ENCODE data around the gene ZFP1. TPM values are rescaled to one million over a fixed set of nuclear protein-coding genes. Genes with fewer than 3 reads are reported as not detected.
A peak's percentile ranks its signal among the peaks of the same experiment; 100 is the strongest.
"Not testable (repeated sequence)": the region's sequence is repeated elsewhere in the genome, so short reads cannot be mapped to it uniquely, and the experiment has no call there.

The ZFP1 gene
- total RNA-seq, 2 donors from 2014 or later, result 9.1 to 10.2 TPM

- DNase-seq (ENCODE audit: low spot score), result peak; percentile 75
- intact Hi-C loops (cut with DNase I), result loop anchor here (2.0 kb wide), 1 partner anchor 113 kb away; the partner anchor contains the start of gene ZNRF1 (in 2 of the 2)
These were observed 36.8 kb upstream of the ZFP1 start for GRCh38 chr16:75111514-75111940.

DNA sequence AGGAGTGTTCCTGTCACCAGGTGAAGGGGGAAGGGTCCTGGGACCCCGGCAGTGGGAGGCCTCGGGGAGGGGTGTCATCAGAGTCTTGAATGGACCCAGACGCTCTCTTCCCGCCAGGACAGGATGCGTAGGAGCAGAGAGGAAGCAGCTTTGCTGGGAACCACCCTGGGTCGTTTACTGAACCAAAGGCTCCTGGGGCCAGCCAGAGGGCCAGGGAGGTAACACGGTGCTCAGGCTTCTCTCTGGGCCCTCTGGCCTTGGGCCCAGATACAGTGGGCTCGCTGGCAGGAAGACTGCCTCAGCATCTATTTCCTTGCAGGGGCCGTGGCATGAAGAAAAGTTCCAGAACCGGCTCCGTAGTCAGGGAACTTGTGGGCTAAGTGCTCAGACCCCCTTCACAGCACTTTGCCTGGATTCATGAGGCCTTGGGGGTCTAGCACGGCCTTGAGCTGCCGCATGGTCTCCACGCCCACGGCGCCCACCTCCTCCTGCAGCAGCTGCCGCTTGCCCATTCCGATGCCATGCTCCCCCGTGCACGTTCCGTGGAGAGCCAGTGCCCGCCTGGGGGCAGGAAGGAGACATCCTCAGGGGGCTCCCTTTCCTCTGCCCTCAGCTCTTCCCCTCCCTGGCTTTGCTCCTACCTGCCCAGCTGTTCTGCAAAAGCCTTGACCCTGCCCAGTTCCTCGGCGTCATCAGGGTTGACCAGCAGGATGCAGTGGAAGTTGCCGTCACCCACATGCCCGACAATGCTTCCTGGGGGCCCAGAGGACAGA, 36.2 kb upstream of the ZFP1 start:
- intact Hi-C loops (cut with DNase I), result loop anchor here (2.0 kb wide), 1 partner anchor 113 kb away; the partner anchor contains the start of gene ZNRF1 (in 2 of the 2)
- no peak for DNase-seq (ENCODE audit: low spot score)

- intact Hi-C loops (cut with DNase I), result no loop called here
- no peak for DNase-seq (ENCODE audit: low spot score)
These were observed 35.4 kb upstream of the ZFP1 start for GRCh38 chr16:75112734-75113491.

DNA sequence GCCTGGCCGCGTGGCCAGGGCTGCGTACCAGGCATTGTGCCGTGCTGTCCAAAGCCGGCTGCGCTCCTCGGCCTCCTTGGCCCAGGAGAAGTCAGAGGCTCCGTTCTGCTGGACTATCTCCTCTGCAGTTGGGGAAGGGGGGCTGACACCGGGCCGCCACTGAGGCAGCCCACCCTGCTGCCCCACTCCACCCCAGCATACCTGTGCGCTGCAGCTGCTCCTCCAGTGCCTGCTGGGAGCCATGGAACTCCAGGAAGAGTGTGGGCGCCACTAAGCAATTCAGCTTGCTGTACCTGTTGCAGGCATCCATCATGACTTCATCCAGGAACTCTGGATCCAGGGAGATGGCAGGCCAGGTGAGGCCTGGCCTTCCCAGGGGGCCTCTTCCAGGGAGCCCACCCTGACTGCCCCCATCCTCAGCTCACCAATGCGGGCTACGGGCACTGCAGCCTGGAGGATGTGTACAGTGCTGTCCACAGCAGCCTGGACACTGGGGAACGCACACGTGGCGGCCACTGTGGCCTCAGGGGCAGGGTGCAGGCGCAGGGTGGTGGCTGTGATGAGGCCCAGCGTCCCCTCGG, 34.7 kb upstream of the ZFP1 start:
- peak; percentile 72 for DNase-seq (ENCODE audit: low spot score)
- intact Hi-C loops (cut with DNase I), result no loop called here

DNA sequence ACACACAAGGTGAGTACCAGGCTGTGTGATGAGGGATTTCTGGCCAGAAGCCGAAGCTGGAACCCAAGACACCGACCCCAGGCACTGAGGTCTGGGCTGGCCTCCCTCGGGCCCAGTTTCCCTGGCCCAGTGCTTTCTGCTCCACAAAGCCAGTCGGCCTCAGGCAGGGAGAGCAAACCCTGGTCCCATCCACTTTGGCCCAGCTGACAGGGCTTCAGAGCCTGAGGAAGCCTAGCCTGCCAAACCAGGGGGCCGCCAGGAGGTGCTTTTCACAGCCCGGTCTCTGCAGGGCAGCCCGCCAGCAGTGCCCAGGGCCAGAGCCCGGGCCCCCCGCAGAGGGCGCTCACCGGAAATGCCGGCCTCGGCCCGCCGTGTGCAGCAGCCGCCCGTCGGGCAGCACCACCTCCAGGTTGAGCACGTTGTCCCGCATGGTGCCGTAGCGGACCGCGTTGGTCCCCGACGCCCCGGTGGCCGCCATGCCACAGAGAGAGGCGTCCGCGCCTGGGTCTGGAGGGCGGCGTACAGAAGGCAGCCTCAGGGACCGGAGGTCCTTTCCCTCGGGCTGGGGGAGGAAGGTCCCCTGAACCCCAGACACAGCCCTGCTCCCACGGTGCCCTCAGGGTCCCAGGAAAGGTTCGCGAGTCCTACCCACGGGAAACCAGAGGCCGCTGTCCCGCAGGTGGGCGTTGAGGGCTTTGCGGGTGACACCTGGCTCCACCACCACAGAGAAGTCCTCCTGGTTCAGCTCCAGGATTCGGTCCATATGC, 34.0 kb upstream of the ZFP1 start:
- intact Hi-C loops (cut with DNase I), result no loop called here
- DNase-seq (ENCODE audit: low spot score), result peak; percentile 78

- intact Hi-C loops (cut with DNase I), result no loop called here
- DNase-seq (ENCODE audit: low spot score), result peak; percentile 81
These were observed 33.1 kb upstream of the ZFP1 start for GRCh38 chr16:75114946-75115825.

DNA sequence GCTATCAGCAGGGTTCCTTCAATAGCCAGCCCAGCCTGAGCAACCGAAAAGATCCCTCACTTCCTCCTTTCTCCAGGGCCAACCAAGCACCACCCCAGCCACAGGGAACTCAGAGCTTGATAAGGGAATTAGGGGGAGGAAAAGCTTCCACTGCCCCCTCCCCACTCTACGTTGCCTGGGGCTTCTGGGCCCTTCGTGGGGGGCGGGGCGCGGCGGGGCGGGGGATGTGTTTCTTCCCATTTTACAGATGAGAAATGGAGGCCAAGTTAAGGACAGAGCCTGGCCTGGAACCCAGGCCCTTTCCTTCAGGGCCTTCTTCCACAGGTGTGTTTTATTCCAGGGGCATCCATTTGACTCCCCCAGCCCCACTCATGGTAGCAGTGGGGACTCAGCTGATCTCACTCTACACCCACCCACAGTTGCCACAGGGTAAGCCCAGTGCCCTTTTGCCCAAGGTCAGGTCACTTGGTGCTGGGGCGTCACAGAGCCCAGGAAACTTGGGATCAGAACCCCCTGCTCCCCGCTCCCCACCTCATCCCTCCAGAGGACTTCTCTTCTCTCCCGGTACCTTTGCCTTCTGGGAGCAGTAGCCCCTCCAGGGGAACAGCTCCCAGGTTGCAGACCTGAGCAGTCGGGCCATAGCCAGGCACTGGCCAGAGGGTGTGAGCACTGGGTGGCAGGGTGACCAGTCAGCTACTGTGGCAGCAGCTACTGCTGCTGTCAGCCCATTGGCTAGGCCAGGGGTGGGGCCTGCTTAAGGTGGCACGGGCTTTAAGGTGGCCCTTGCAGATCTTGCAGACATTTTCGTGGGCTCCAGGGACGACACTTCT, 32.0 kb upstream of the ZFP1 start, which contains the start of gene LDHD:
Gene LDHD (minus strand): TSS at position 700 of the 830 bp plus-strand sequence. CDS start 60 bp downstream, at position 640.
- intact Hi-C loops (cut with DNase I), result no loop called here
- peak; percentile 90 for DNase-seq (ENCODE audit: low spot score)

DNA sequence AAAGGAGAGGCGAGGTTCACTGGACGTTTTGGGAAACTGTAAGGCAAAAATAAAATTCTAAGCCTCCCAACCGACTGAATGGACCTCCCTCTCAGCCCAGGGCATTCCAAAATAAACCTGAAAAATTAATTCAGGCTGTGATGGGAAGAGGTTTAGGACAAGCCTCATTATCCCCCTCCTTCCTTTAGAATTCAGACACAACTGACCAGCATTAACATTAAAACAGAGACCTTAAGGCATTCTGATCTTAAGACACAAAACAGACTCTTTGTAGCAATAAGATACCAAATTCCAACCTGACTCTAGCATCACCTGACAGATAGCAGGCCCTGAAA, 31.4 kb upstream of the ZFP1 start:
- intact Hi-C loops (cut with DNase I), result no loop called here
- DNase-seq (ENCODE audit: low spot score), result no peak

DNA sequence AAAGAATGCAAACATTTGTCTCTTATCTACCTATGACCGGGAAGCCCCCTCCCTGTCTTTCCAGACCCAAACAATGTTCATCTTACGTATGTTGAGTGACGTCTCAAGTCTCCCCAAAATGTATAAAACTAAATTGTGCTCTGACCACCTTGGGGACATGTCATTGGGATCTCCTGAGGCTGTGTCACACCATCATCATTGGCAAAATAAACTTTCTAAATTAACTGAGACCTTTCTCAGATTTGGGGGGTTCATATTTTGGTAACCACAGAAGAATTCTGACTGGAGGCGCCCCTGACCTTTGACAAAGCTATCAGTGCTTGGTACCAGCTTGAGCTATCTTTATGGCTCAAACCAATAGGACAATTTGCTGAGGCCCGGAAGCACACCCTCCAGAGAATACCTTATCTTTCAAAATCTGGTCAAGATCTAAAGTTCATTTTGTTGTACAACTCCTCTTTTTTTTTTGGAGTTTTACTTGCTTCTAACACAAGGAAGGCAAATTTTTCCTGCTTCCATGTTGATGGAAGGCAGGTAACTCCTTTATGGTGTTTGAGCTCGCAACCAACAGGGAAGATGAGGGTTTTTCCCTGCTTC, 29.3 kb upstream of the ZFP1 start:
- intact Hi-C loops (cut with DNase I), result no loop called here

GRCh38 chr16:75120253-75120652, 28.1 kb upstream of the ZFP1 start:
- intact Hi-C loops (cut with DNase I), result no loop called here
- DNase-seq (ENCODE audit: low spot score), result no peak

More for the DNA sequence above, 29.3 kb upstream of the ZFP1 start:
- DNase-seq (ENCODE audit: low spot score), result no peak

DNA sequence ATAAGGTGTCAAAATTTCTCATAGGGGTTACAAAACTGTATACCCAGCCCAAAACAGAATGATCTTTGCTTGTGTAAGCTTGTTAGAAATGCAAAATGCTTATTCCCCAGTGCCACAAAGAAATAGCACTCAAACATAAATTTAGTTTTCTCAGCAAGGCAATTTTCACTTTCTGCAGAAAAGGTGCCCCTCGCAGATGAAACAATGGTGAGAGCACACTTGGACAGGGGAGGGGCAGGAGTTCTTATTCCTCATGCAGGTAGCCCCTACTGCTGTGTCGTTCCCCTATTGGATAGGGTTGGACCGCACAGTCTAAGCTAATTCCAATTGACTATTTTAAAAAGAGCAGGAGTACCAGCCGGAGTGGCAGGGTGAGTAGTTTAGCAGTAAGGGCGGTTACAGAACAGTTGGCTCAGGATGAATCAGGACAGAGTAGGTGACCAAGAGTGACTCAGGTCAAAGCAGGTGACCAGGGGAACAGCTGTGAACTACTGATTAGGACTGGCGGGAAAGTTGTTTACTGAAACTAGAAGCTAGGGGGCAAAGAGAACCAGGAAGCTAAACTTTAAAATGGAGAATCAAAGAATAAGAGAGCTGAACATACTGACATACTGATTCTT, 26.3 kb upstream of the ZFP1 start:
- no peak for DNase-seq (ENCODE audit: low spot score)
- intact Hi-C loops (cut with DNase I), result no loop called here

DNA sequence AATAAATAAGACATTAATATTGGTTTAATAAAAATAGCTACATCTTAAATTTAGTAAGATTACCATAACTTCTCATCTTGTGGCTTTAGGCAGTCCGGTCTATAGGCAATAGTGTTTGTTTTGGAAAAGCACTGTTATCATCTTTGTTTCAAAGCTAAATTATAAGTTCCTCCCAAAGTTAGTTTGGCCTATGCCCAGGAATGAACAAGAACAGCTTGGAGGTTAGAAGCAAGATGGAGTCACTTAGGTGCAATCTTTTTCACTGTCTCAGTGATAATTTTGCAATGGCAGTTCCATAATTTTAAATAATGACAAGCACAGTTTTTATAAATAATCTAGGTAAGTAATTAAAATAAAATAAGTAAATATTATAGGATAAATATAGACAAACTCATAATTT, 25.7 kb upstream of the ZFP1 start:
- intact Hi-C loops (cut with DNase I), result no loop called here
- no peak for DNase-seq (ENCODE audit: low spot score)

- intact Hi-C loops (cut with DNase I), result no loop called here
- DNase-seq (ENCODE audit: low spot score), result no peak
These were observed 20.5 kb upstream of the ZFP1 start for GRCh38 chr16:75127713-75128415.

DNA sequence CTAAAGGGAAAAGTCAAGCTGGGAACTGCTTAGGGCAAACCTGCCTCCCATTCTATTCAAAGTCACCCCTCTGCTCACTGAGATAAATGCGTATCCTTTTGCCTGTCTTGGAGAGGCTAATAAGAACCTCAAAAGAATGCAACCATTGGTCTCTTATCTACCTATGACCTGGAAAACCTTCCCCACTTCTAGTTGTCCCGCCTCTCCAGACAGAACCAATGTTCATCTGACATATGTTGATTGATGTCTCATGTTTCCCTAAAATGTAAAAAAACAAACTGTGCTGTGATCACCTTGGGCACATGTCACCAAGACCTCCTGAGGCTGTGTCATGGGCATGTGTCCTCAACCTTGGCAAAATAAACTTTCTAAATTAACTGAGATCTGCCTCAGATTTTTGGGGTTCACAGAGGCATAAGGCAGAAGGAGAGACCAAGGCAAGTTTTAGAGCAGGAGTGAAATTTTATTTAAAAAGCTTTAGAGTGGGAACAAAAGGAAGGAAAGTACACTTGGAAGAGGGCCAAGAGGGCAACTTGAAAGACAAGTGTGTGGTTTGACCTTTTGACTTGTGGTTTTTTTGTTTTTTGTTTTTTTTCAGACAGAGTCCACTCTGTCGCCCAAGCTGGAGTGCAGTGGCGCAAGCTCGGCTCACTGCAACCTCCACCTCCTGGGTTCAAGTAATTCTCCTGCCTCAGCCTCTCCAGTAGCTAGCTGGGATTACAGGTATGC, 18.7 kb upstream of the ZFP1 start:
- intact Hi-C loops (cut with DNase I); DNase-seq (ENCODE audit: low spot score): not testable (repeated sequence)

DNA sequence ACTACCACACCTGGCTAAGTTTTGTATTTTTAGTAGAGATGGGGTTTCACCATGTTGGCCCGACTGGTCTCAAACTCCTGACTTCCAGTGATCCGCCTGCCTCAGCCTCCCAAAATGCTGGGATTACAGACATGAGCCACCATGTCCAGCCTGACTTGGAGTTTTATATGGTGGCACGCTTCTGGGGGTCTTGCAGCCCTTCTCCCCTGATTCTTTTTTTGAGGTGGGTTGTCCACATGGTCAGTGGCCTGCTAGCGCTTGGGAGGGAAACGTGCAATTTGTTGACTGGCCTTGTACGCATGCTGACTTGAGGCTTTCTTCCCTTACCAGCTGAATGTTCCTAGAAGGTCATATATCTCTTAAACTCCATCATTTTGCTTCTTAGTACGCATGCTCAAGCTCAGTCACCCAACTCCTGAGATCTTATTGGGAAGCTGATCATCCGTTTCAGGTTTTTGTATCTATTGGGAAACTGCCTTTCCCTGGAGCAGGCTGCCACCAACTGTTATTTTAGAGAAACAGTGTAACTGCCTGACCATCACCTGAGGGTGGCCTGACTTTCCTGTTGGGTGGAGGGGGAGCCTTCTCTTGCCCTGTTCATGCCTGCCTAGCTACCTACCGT, 18.1 kb upstream of the ZFP1 start:
- no peak for DNase-seq (ENCODE audit: low spot score)
- intact Hi-C loops (cut with DNase I), result no loop called here

Data from posterior vena cava (tissue), 2 donors.